Spleen (tissue), 11 donors: ENCODE measurements around the gene IL6R. TPM values are rescaled to one million over a fixed set of nuclear protein-coding genes. Genes with fewer than 3 reads are reported as not detected.
A peak's percentile ranks its signal among the peaks of the same experiment; 100 is the strongest.

Source experiments
- DNase-seq: peaks from one replicate; pipeline ENCODE4 v3.0.0-alpha.2; 2020
- H3K27ac ChIP-seq, 8 donors: fragments of 200-600 bp; sonication (generic) in 7 of 8; 1 replicate in 4 of 8; 2 replicates in 4 of 8; pipeline versions ENCODE4 v1.5.0 to v1.8.0; 2016 to 2021; ENCODE audit warnings: inconsistent platforms in 4 of 8, mild to moderate bottlenecking in 4 of 8, moderate library complexity in 1 of 8
- H3K27me3 ChIP-seq, 7 donors: fragments of 200-600 bp; sonication (generic) in 6 of 7; replicated peaks in 1 of 7; 1 replicate in 4 of 7; 2 replicates in 3 of 7; pipeline versions ENCODE4 v1.5.0 to v1.8.0; 2016 to 2021; ENCODE audit warnings: inconsistent platforms in 3 of 7, mild to moderate bottlenecking in 1 of 7
- H3K36me3 ChIP-seq, 6 donors: fragments of 200-600 bp; sonication (generic) in 5 of 6; 1 replicate in 4 of 6; 2 replicates in 2 of 6; pipeline versions ENCODE4 v1.5.0 to v1.8.0; 2016 to 2021; ENCODE audit warnings: inconsistent platforms in 2 of 6
- H3K4me1 ChIP-seq, 6 donors: fragments of 200-600 bp; sonication (generic) in 5 of 6; 1 replicate in 3 of 6; 2 replicates in 3 of 6; pipeline versions ENCODE4 v1.5.0 to v1.8.0; 2016 to 2021; ENCODE audit warnings: inconsistent platforms in 3 of 6
- H3K4me3 ChIP-seq, 8 donors: fragments of 200-600 bp; sonication (generic) in 7 of 8; 1 replicate in 4 of 8; 2 replicates in 4 of 8; pipeline versions ENCODE4 v1.5.0 to v1.8.0; 2016 to 2021; ENCODE audit warnings: inconsistent platforms in 4 of 8, mild to moderate bottlenecking in 4 of 8, moderate library complexity in 2 of 8
- H3K9me3 ChIP-seq, 8 donors: fragments of 200-600 bp; sonication (generic) in 7 of 8; 1 replicate in 4 of 8; 2 replicates in 4 of 8; pipeline versions ENCODE4 v1.5.0 to v1.8.0; 2016 to 2021; ENCODE audit warnings: inconsistent platforms in 4 of 8
- CTCF ChIP-seq, 11 experiments: fragments of 200-600 bp in 7 of 11; fragments of 450-650 bp in 4 of 11; sonication (generic) in 4 of 11; IDR thresholded peaks in 8 of 11; conservative IDR thresholded peaks in 3 of 11; 1 replicate in 7 of 11; 2 replicates in 4 of 11; pipeline versions ENCODE4 v1.4.0 to v1.8.0; 2016 to 2021; ENCODE audit warnings: antibody characterized with exemption in 11 of 11, inconsistent platforms in 4 of 11, mild to moderate bottlenecking in 1 of 11
- POLR2A ChIP-seq, 3 donors: fragments of 450-650 bp; IDR thresholded peaks; one replicate each; pipeline ENCODE4 v1.5.1; 2017; ENCODE audit warnings: antibody characterized with exemption in 3 of 3, mild to moderate bottlenecking in 1 of 3
- POLR2AphosphoS5 ChIP-seq, 3 donors: sonication (generic); formaldehyde crosslinking; IDR thresholded peaks; one replicate each; pipeline ENCODE4 v1.5.1; 2017; ENCODE audit warnings: antibody characterized with exemption in 3 of 3
- WGBS, 5 donors: extraction: QIAGEN DNeasy Blood & Tissue Kit in 3 of 5; methylation state at CpG; one replicate each; pipeline versions ENCODE4 v1.1.5 to v1.1.7; 2013 to 2018; 5-methylcytosine and 5-hydroxymethylcytosine counted together
- intact Hi-C: fragments of 100-400 bp; cut with DNase I; formaldehyde crosslinking; loops from one replicate; pipeline ENCODE4 v1.15.0; 2023; ENCODE audit warnings: low total_unique reads
- polyA plus RNA-seq, 3 donors: library from polyadenylated mRNA; stranded (reverse); fragments of 200-250 nt; gene quantifications; one replicate each; pipeline ENCODE4 v1.2.1, GENCODE V29; 2013
- total RNA-seq, 7 donors: library from RNA; depleted of rRNA in 3 of 7; stranded (reverse); fragments of >200 nt in 3 of 7; fragmentation: NEBNext Ultra II Directional in 4 of 7; extraction: Animal tissue kit (Norgen Biotek cat#: 25700) in 4 of 7; gene quantifications; one replicate each; pipeline versions ENCODE4 v1.1.0 to v1.2.1, GENCODE V29; 2016 to 2021
- donor health status: healthy with polysubstance abuse.
- donor health status: DM: no; HTN: no; CAD: no; lungs with moderate emphysema.
- donor health status: DM: no; HTN: no; CAD: no.
- donor health status: Bipolar disorder and iron deficiency.
- donor health status: healthy.
- donor health status: DM: no; HTN: no; CAD: no.
- donor health status: DM: yes; HTN: yes; CAD: no.

IL6R gene
- total and polyA plus RNA-seq, 10 donors: 2.8 to 74.5 (median 47.8) TPM

- no peak overlapping the region for H3K4me3 ChIP-seq
- intact Hi-C loops: no loop called here
Measured at GRCh38 chr1:154398141-154398540, 7.0 kb upstream of the IL6R start.

GRCh38 chr1:154398678-154399077 is 6.5 kb upstream of the IL6R start:
- intact Hi-C loops: no loop called here
- no peaks in the 10 kb centered on the region for H3K36me3 ChIP-seq
- no peak for TF ChIP-seq POLR2AphosphoS5 (IDR thresholded peaks at IDR 0.05)
- TF ChIP-seq POLR2A (IDR thresholded peaks at IDR 0.05): no peak
- no peak for TF ChIP-seq CTCF (IDR thresholded peaks at IDR 0.05 in 8 of 11, conservative IDR thresholded peaks at IDR 0.05 in 3 of 11)
- no peaks in the 10 kb centered on the region for H3K27me3 ChIP-seq
- peak overlapping the region in 1 of 8 donors; percentile 38 for H3K27ac ChIP-seq
- H3K4me1 ChIP-seq: peaks cover 1 to 50% (median 32%) of the 10 kb centered on the region in 6 donors
- peaks cover 0 to 6% (median 0%) of the 10 kb centered on the region in 8 donors for H3K9me3 ChIP-seq
- 86 to 95% (median 92%) methylated on average over 4 of the region's 4 CpGs for WGBS, 5 donors
- no peak overlapping the region for H3K4me3 ChIP-seq
- no peak for DNase-seq

More at GRCh38 chr1:154398141-154398540, 7.0 kb upstream of the IL6R start:
- Histone ChIP-seq H3K9me3 (peaks cover 0 to 6% (median 0%) of the 10 kb centered on the region in 8 donors), H3K27me3 (no peaks in the 10 kb centered on the region), H3K27ac (peak overlapping the region in 2 of 8 donors; percentile 35 to 38), H3K4me1 (peaks cover 0 to 45% (median 26%) of the 10 kb centered on the region in 6 donors), H3K36me3 (no peaks in the 10 kb centered on the region)
- WGBS, 5 donors: 47 to 73% (median 66%) methylated on average over 4 of the region's 4 CpGs
- TF ChIP-seq POLR2A (IDR thresholded peaks at IDR 0.05): no peak
- DNase-seq: no peak

DNA sequence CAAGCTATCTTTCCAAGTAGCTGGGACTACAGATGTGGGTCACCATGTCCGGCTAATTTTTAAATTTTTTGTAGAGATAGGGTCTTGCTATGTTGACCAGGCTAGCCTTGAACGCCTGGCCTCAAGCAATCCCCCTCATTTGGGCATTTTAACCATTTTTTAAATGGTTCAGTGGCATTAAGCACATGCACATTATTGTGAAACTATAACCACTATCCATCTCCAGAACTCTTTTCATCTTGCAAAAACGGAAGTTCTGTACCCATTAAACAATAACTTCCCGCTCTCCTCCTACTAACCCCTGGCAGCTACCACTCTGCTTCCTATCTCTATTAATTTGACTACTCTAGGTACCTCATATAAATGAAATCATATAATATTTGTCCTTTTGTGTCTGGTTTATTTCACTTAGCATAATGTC is 4.8 kb upstream of the IL6R start:
- Histone ChIP-seq H3K27ac (peak overlapping the region in 3 of 8 donors; percentile 31 to 99 (median 94)), H3K4me1 (peaks cover 11 to 68% (median 48%) of the 10 kb centered on the region in 6 donors), H3K9me3 (peaks cover 0 to 5% (median 0%) of the 10 kb centered on the region in 8 donors), H3K36me3 (no peaks in the 10 kb centered on the region), H3K27me3 (peaks cover 0 to 2% (median 0%) of the 10 kb centered on the region in 7 donors), H3K4me3 (no peak overlapping the region)
- intact Hi-C loops: no loop called here
- no peak for DNase-seq
- 37 to 63% (median 48%) methylated on average over 4 of the region's 4 CpGs for WGBS, 5 donors
- TF ChIP-seq POLR2AphosphoS5 (IDR thresholded peaks at IDR 0.05): no peak
- TF ChIP-seq CTCF (IDR thresholded peaks at IDR 0.05 in 8 of 11, conservative IDR thresholded peaks at IDR 0.05 in 3 of 11): no peak
- TF ChIP-seq POLR2A (IDR thresholded peaks at IDR 0.05): no peak

DNA sequence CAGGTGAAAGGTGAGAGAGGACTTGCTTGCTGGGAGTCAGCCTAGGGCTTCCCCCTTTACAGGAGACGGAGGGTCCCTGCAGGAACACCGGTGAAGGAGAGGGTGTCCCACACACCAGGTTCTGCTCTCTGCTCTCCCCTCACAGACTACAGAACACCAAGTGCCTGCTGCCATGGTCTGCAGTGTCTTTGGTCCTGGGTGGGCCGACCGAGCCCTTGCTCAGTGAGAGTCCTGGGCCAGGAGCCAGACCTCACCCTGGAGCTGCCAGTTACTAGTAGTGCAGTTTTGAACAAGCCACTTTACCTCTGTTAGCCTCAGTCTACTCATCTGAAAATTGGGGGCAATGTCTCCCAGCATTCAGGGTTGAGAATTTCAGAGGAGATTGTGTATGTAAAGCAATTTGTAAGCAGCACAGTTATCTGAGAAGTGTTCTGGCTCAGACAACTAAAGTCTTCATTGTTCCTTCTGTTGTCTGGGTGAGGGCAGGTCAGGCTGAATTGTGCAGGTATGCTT is 2.7 kb upstream of the IL6R start:
- peak overlapping the region in 7 of 8 donors; percentile 48 to 99 (median 94) for H3K27ac ChIP-seq
- H3K4me3 ChIP-seq: no peak overlapping the region
- peaks cover 28 to 88% (median 69%) of the 10 kb centered on the region in 6 donors for H3K4me1 ChIP-seq
- intact Hi-C loops: no loop called here
- H3K36me3 ChIP-seq: no peaks in the 10 kb centered on the region
- no peak for DNase-seq
- no peaks in the 10 kb centered on the region for H3K9me3 ChIP-seq
- no peak for TF ChIP-seq CTCF (IDR thresholded peaks at IDR 0.05 in 8 of 11, conservative IDR thresholded peaks at IDR 0.05 in 3 of 11)
- TF ChIP-seq POLR2A (IDR thresholded peaks at IDR 0.05): no peak
- no peak for TF ChIP-seq POLR2AphosphoS5 (IDR thresholded peaks at IDR 0.05)
- 83 to 93% (median 86%) methylated on average over 4 of the region's 4 CpGs for WGBS, 5 donors
- H3K27me3 ChIP-seq: peaks cover 0 to 9% (median 0%) of the 10 kb centered on the region in 7 donors
